Measurements from ENCODE around the gene F10. TPM values are rescaled to one million over a fixed set of nuclear protein-coding genes. Genes with fewer than 3 reads are reported as not detected.

The F10 gene
- polyA plus RNA-seq, 1 donor from 2014 or later = not detected

DNA sequence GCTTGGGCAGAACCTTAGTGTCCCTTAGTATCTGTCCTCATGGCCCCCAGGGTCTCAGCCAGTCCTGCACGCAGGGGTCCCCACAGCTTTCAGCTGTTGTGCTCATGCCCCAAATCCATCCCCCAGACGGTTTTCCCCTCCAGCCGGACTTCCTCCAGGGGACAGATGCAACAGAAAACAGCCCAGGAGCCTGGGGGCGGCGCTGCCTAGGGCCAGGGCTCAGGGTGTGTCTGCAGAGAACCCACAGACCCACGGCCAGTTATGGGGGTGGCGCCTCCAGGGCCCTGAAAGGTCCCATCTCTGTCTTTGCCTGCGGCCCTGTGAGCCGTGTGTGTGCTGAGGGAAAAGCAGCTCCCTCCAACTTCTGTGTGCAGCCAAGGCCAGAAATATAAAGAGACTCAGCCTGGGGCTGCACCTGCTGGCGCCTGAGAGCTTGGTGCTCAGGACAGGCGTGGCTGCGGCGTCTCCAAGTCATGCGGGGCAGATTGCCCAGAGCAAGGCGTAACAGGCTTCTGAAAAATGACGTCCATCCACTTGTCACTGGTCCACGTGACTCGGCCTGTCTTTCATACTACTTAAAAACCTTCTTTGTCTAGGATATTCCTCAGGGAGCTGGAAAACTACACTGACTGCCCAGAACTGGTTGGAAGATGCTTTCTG is 39.1 kb upstream of the F10 start:
- no peaks in the 10 kb centered on the region for H3K36me3 ChIP-seq (ENCODE audit: insufficient read depth, low read length)
- no peak overlapping the region for H3K9ac ChIP-seq (ENCODE audit: low read length)

DNA sequence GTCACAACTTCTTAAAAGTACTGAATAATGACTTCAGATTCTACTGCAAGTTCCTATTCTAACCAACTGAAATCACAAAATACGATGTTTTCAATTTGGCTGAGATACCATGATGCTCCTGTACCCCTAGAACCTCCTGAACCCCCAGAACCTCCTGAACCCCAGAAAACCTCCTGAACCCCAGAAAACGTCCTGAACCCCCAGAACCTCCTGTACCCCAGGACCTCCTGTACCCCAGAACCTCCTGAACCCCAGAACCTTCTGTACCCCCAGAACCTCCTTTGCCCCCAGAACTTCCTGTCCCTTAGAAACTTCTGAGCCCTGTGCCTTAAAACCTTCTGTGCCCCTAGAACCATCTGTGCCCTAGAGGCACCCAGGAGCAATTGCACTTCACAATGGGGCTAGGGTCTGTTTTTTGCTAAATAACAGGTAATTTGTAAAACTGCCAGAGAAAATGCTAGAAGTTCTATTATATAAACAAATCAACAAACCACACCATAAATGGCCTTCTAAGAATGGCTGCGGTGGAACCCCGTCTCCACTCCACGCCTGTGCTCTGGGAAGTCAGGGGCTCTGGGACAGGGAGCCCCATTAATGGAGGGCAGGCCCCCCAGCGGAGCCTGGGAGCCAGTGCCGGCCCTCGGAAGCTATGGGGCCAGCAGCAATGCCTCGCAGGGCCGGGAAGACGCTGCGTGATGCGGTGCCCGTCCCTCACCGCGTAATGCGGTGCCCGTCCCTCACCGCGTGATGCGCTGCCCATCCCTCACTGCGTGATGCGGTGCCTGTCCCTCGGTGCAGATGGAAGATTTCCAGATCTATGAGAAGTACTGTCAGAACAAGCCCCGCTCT is 38.3 kb upstream of the F10 start:
- Histone ChIP-seq H3K27me3 (ENCODE audit: insufficient read depth, low read depth, low read length) (no peaks in the 10 kb centered on the region), H3F3A (ENCODE audit: insufficient read depth, low read length, poor library complexity, severe bottlenecking) (no peaks in the 10 kb centered on the region), H3K36me3 (ENCODE audit: insufficient read depth, low read length) (no peaks in the 10 kb centered on the region), H3K9ac (ENCODE audit: low read length) (no peak overlapping the region), H4K20me1 (ENCODE audit: insufficient read depth) (no peaks in the 10 kb centered on the region), H3K79me2 (replicated peaks; ENCODE audit: insufficient read depth, low read length) (no peaks in the 10 kb centered on the region), H3K4me2 (ENCODE audit: low read length) (no peak overlapping the region), H3K4me3 (ENCODE audit: low read length) (no peak overlapping the region), H2AFZ (ENCODE audit: low read depth, low read length) (no peak overlapping the region), H3K9me3 (ENCODE audit: low read length) (no peaks in the 10 kb centered on the region), H3K27ac (ENCODE audit: low read length) (no peak overlapping the region), H3K9me2 (ENCODE audit: insufficient read depth, low read length) (no peaks in the 10 kb centered on the region)
- TF ChIP-seq SMC3 (conservative IDR thresholded peaks at IDR 0.05; ENCODE audit: poor library complexity) = no peak
- TF ChIP-seq EZH2 (IDR thresholded peaks at IDR 0.05; ENCODE audit: borderline replicate concordance, insufficient read depth, low read length, poor library complexity, severe bottlenecking) = no peak
- TF ChIP-seq, protein P1, sequence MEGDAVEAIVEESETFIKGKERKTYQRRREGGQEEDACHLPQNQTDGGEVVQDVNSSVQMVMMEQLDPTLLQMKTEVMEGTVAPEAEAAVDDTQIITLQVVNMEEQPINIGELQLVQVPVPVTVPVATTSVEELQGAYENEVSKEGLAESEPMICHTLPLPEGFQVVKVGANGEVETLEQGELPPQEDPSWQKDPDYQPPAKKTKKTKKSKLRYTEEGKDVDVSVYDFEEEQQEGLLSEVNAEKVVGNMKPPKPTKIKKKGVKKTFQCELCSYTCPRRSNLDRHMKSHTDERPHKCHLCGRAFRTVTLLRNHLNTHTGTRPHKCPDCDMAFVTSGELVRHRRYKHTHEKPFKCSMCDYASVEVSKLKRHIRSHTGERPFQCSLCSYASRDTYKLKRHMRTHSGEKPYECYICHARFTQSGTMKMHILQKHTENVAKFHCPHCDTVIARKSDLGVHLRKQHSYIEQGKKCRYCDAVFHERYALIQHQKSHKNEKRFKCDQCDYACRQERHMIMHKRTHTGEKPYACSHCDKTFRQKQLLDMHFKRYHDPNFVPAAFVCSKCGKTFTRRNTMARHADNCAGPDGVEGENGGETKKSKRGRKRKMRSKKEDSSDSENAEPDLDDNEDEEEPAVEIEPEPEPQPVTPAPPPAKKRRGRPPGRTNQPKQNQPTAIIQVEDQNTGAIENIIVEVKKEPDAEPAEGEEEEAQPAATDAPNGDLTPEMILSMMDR (IDR thresholded peaks at IDR 0.05; ENCODE audit: poor library complexity, severe bottlenecking) = no peak
- no peak for TF ChIP-seq EP300 (conservative IDR thresholded peaks at IDR 0.05; ENCODE audit: poor library complexity, severe bottlenecking)
- TF ChIP-seq, protein P2, sequence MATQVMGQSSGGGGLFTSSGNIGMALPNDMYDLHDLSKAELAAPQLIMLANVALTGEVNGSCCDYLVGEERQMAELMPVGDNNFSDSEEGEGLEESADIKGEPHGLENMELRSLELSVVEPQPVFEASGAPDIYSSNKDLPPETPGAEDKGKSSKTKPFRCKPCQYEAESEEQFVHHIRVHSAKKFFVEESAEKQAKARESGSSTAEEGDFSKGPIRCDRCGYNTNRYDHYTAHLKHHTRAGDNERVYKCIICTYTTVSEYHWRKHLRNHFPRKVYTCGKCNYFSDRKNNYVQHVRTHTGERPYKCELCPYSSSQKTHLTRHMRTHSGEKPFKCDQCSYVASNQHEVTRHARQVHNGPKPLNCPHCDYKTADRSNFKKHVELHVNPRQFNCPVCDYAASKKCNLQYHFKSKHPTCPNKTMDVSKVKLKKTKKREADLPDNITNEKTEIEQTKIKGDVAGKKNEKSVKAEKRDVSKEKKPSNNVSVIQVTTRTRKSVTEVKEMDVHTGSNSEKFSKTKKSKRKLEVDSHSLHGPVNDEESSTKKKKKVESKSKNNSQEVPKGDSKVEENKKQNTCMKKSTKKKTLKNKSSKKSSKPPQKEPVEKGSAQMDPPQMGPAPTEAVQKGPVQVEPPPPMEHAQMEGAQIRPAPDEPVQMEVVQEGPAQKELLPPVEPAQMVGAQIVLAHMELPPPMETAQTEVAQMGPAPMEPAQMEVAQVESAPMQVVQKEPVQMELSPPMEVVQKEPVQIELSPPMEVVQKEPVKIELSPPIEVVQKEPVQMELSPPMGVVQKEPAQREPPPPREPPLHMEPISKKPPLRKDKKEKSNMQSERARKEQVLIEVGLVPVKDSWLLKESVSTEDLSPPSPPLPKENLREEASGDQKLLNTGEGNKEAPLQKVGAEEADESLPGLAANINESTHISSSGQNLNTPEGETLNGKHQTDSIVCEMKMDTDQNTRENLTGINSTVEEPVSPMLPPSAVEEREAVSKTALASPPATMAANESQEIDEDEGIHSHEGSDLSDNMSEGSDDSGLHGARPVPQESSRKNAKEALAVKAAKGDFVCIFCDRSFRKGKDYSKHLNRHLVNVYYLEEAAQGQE (IDR thresholded peaks at IDR 0.05; ENCODE audit: borderline replicate concordance) = no peak
- TF ChIP-seq TAF1 (IDR thresholded peaks at IDR 0.05; ENCODE audit: low read depth) = no peak
- TF ChIP-seq RAD21 (conservative IDR thresholded peaks at IDR 0.05) = no peak
- no peak for TF ChIP-seq MXI1 (conservative IDR thresholded peaks at IDR 0.05; ENCODE audit: poor library complexity, severe bottlenecking)

More for the DNA sequence above, 39.1 kb upstream of the F10 start:
- Histone ChIP-seq H3F3A (ENCODE audit: insufficient read depth, low read length, poor library complexity, severe bottlenecking) (no peaks in the 10 kb centered on the region), H3K9me2 (ENCODE audit: insufficient read depth, low read length) (no peaks in the 10 kb centered on the region), H3K79me2 (replicated peaks; ENCODE audit: insufficient read depth, low read length) (no peaks in the 10 kb centered on the region), H3K27ac (ENCODE audit: low read length) (no peak overlapping the region), H3K4me3 (ENCODE audit: low read length) (no peak overlapping the region), H3K4me2 (ENCODE audit: low read length) (no peak overlapping the region), H2AFZ (ENCODE audit: low read depth, low read length) (no peak overlapping the region), H3K27me3 (ENCODE audit: insufficient read depth, low read depth, low read length) (no peaks in the 10 kb centered on the region), H4K20me1 (ENCODE audit: insufficient read depth) (no peaks in the 10 kb centered on the region), H3K9me3 (ENCODE audit: low read length) (no peaks in the 10 kb centered on the region)
- no peak for TF ChIP-seq EZH2 (IDR thresholded peaks at IDR 0.05; ENCODE audit: borderline replicate concordance, insufficient read depth, low read length, poor library complexity, severe bottlenecking)
- no peak for TF ChIP-seq TAF1 (IDR thresholded peaks at IDR 0.05; ENCODE audit: low read depth)

All from neural cell (in vitro differentiated cells).